Tibial nerve (tissue), 4 donors: ENCODE results near the gene FGFR4. TPM values are rescaled to one million over a fixed set of nuclear protein-coding genes. Genes with fewer than 3 reads are reported as not detected.
A peak's percentile ranks its signal among the peaks of the same experiment; 100 is the strongest.

Experiments used
- DNase-seq, 2 donors: peaks; one replicate each; pipeline ENCODE4 v3.0.0-alpha.2; 2019; ENCODE audit warnings: low spot score in 2 of 2
- H3K27ac ChIP-seq, 4 donors: fragments of 200-600 bp; sonication (generic) in 3 of 4; one replicate each; pipeline ENCODE4 v1.5.1; 2017 to 2019; ENCODE audit warnings: mild to moderate bottlenecking in 1 of 4
- H3K27me3 ChIP-seq, 2 donors: fragments of 200-600 bp; sonication (generic) in 1 of 2; one replicate each; pipeline versions ENCODE4 v1.5.1 to v1.6.0; 2017 to 2019
- H3K36me3 ChIP-seq, 3 donors: fragments of 200-600 bp; sonication (generic); one replicate each; pipeline ENCODE4 v1.5.1; 2018 to 2019
- H3K4me1 ChIP-seq, 4 donors: fragments of 200-600 bp; sonication (generic) in 3 of 4; one replicate each; pipeline ENCODE4 v1.5.1; 2017 to 2019
- H3K4me3 ChIP-seq, 4 donors: fragments of 200-600 bp; sonication (generic) in 3 of 4; one replicate each; pipeline ENCODE4 v1.5.1; 2017 to 2019; ENCODE audit warnings: mild to moderate bottlenecking in 1 of 4, moderate library complexity in 1 of 4
- H3K9me3 ChIP-seq, 4 donors: fragments of 200-600 bp; sonication (generic) in 3 of 4; one replicate each; pipeline ENCODE4 v1.5.1; 2017 to 2019
- EP300 ChIP-seq, 2 donors: sonication (generic); formaldehyde crosslinking; IDR thresholded peaks; one replicate each; pipeline ENCODE4 v1.6.1; 2017; ENCODE audit warnings: antibody characterized with exemption in 2 of 2, mild to moderate bottlenecking in 1 of 2
- POLR2A ChIP-seq, 2 donors: fragments of 450-650 bp; IDR thresholded peaks; one replicate each; pipeline ENCODE4 v1.6.1; 2017; ENCODE audit warnings: antibody characterized with exemption in 2 of 2, mild to moderate bottlenecking in 2 of 2, moderate library complexity in 2 of 2
- WGBS, 2 donors: methylation state at CpG; one replicate each; pipeline ENCODE4 v1.1.5; 2018; 5-methylcytosine and 5-hydroxymethylcytosine counted together
- total RNA-seq, 4 donors: library from RNA; depleted of rRNA; stranded (reverse); fragments of >200 nt; gene quantifications; one replicate each; pipeline ENCODE4 v1.1.0, GENCODE V29; 2016
- TF ChIP-seq, protein P1 (sequence below), 5 experiments: fragments of 200-600 bp in 3 of 5; fragments of 450-650 bp in 2 of 5; sonication (generic) in 3 of 5; IDR thresholded peaks; one replicate each; pipeline ENCODE4 v1.5.1; 2016 to 2019; ENCODE audit warnings: antibody characterized with exemption in 5 of 5, mild to moderate bottlenecking in 3 of 5, moderate library complexity in 2 of 5

FGFR4 gene
- total RNA-seq, 4 donors from 2014 or later, result 3.3 to 60.8 (median 12.1) TPM

- TF ChIP-seq POLR2A (IDR thresholded peaks at IDR 0.05), result no peak
- TF ChIP-seq, protein P1, sequence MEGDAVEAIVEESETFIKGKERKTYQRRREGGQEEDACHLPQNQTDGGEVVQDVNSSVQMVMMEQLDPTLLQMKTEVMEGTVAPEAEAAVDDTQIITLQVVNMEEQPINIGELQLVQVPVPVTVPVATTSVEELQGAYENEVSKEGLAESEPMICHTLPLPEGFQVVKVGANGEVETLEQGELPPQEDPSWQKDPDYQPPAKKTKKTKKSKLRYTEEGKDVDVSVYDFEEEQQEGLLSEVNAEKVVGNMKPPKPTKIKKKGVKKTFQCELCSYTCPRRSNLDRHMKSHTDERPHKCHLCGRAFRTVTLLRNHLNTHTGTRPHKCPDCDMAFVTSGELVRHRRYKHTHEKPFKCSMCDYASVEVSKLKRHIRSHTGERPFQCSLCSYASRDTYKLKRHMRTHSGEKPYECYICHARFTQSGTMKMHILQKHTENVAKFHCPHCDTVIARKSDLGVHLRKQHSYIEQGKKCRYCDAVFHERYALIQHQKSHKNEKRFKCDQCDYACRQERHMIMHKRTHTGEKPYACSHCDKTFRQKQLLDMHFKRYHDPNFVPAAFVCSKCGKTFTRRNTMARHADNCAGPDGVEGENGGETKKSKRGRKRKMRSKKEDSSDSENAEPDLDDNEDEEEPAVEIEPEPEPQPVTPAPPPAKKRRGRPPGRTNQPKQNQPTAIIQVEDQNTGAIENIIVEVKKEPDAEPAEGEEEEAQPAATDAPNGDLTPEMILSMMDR (IDR thresholded peaks at IDR 0.05), result peak; percentile 91 to 95 (median 92)
- TF ChIP-seq EP300 (IDR thresholded peaks at IDR 0.05), result no peak
- no peak overlapping the region for H3K4me3 ChIP-seq
- no peaks in the 10 kb centered on the region for H3K36me3 ChIP-seq
- no peaks in the 10 kb centered on the region for H3K27me3 ChIP-seq
- no peak overlapping the region for H3K27ac ChIP-seq
- H3K9me3 ChIP-seq, result no peaks in the 10 kb centered on the region
- DNase-seq, result peak; percentile 48 to 70
- 15 to 22% methylated on average over 12 of the region's 12 CpGs for WGBS, 2 donors
- H3K4me1 ChIP-seq, result peaks cover 0 to 35% (median 12%) of the 10 kb centered on the region in 4 donors
Observed at GRCh38 chr5:177111720-177112394, 25.1 kb downstream of the FGFR4 start.

GRCh38 chr5:177112589-177113220 is 26.0 kb downstream of the FGFR4 start:
- no peaks in the 10 kb centered on the region for H3K9me3 ChIP-seq
- WGBS, 2 donors, result 74 to 76% methylated on average over 5 of the region's 5 CpGs
- no peaks in the 10 kb centered on the region for H3K36me3 ChIP-seq
- peaks cover 0 to 41% (median 17%) of the 10 kb centered on the region in 4 donors for H3K4me1 ChIP-seq
- TF ChIP-seq, protein P1 (IDR thresholded peaks at IDR 0.05), result no peak
- no peak for TF ChIP-seq EP300 (IDR thresholded peaks at IDR 0.05)
- no peak for TF ChIP-seq POLR2A (IDR thresholded peaks at IDR 0.05)
- DNase-seq, result no peak
- no peak overlapping the region for H3K27ac ChIP-seq
- H3K27me3 ChIP-seq, result no peaks in the 10 kb centered on the region
- no peak overlapping the region for H3K4me3 ChIP-seq

- Histone ChIP-seq H3K36me3 (no peaks in the 10 kb centered on the region), H3K4me3 (no peak overlapping the region), H3K4me1 (peaks cover 0 to 41% (median 17%) of the 10 kb centered on the region in 4 donors), H3K27me3 (no peaks in the 10 kb centered on the region), H3K27ac (peak overlapping the region in 2 of 4 donors; percentile 42 to 81), H3K9me3 (no peaks in the 10 kb centered on the region)
- peak; percentile 80 to 90 for DNase-seq
- TF ChIP-seq POLR2A (IDR thresholded peaks at IDR 0.05), result no peak
- TF ChIP-seq, protein P1 (IDR thresholded peaks at IDR 0.05), result peak; percentile 94 to 99 (median 96)
- peak in 1 of 2 donors; percentile 58 for TF ChIP-seq EP300 (IDR thresholded peaks at IDR 0.05)
- 14 to 17% methylated on average over 13 of the region's 14 CpGs for WGBS, 2 donors
Observed at GRCh38 chr5:177113566-177114424, 27.1 kb downstream of the FGFR4 start.

GRCh38 chr5:177116631-177117373 is 30.1 kb downstream of the FGFR4 start:
- no peaks in the 10 kb centered on the region for H3K9me3 ChIP-seq
- H3K4me1 ChIP-seq, result peaks cover 0 to 38% (median 17%) of the 10 kb centered on the region in 4 donors
- no peaks in the 10 kb centered on the region for H3K27me3 ChIP-seq
- peak overlapping the region; percentile 15 to 48 (median 33) for H3K4me3 ChIP-seq
- DNase-seq, result peak; percentile 79 to 82
- peak overlapping the region; percentile 71 to 95 (median 78) for H3K27ac ChIP-seq
- H3K36me3 ChIP-seq, result no peaks in the 10 kb centered on the region
- 13 to 20% methylated on average over 33 to 42 of the region's 49 CpGs for WGBS, 2 donors
- TF ChIP-seq, protein P1 (IDR thresholded peaks at IDR 0.05), result peak in 1 of 5 experiments; percentile 54
- TF ChIP-seq EP300 (IDR thresholded peaks at IDR 0.05) (peak in 1 of 2 donors; percentile 70), POLR2A (IDR thresholded peaks at IDR 0.05) (peak in 1 of 2 donors; percentile 49)
